Choroid plexus epithelial cell (primary cell): Measurements from ENCODE around the gene MYDGF.
A peak's percentile ranks its signal among the peaks of the same experiment; 100 is the strongest.
"Not testable (repeated sequence)": the region's sequence is repeated elsewhere in the genome, so short reads cannot be mapped to it uniquely, and the experiment has no call there.

Source experiments
- DNase-seq: peaks from one replicate; pipeline ENCODE4 v3.0.0-alpha.2; 2010; ENCODE audit warnings: low read depth
- H3K4me3 ChIP-seq: 2 replicates; pipeline ENCODE4 v1.5.1; 2011; ENCODE audit warnings: low read depth, mild to moderate bottlenecking, control low read depth, low read length, moderate library complexity
- TF ChIP-seq, protein P1 (sequence below): conservative IDR thresholded peaks from 2 replicates; pipeline ENCODE4 v1.5.1; 2011; ENCODE audit warnings: low read depth, mild to moderate bottlenecking, control low read depth, inconsistent platforms, low read length, moderate library complexity

The MYDGF gene

DNA sequence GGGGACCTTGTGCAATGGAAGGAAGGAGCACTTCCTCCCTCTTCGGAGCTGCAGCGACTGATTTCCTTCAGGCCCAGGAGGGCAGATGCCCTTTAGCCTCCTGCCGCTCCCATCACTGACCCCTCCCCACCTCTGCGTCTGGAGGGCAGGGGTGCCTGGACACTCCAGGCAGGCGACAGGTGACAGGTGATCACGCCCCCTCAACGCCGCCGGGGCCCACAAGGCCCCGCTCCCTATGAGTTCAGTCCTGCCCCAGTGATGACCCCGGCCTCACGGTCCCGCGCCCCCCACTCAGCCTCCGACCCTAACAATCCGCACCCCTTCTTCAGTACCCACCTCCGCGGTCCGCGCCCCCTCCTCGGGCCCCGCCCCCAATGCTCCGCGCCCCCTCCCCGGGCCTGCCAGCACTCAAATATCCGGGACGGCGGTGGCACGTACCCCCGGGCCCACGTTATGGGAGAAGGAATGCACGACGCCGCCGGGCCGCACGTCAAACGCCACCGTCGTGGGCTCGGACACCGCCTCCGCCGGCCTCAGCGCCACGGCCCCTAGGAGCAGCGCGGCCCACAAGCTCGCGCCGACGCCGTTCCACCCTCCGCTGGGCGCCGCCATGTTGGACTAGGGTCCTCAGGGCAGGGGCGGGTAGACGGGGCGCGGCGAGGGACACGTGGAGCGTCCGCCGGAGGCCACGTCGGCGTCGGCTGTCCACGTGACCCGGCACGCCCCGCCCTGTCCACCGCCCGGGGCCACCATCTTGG, at the start of gene MYDGF:
TSS of gene MYDGF (minus strand) at position 620 of the 758 bp plus-strand sequence. CDS start at position 612, 8 bp downstream.
- peak; percentile 94 for DNase-seq
- H3K4me3 ChIP-seq = peak within 1 kb of the TSS; percentile 91
- TF ChIP-seq, protein P1, sequence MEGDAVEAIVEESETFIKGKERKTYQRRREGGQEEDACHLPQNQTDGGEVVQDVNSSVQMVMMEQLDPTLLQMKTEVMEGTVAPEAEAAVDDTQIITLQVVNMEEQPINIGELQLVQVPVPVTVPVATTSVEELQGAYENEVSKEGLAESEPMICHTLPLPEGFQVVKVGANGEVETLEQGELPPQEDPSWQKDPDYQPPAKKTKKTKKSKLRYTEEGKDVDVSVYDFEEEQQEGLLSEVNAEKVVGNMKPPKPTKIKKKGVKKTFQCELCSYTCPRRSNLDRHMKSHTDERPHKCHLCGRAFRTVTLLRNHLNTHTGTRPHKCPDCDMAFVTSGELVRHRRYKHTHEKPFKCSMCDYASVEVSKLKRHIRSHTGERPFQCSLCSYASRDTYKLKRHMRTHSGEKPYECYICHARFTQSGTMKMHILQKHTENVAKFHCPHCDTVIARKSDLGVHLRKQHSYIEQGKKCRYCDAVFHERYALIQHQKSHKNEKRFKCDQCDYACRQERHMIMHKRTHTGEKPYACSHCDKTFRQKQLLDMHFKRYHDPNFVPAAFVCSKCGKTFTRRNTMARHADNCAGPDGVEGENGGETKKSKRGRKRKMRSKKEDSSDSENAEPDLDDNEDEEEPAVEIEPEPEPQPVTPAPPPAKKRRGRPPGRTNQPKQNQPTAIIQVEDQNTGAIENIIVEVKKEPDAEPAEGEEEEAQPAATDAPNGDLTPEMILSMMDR = no peak

DNA sequence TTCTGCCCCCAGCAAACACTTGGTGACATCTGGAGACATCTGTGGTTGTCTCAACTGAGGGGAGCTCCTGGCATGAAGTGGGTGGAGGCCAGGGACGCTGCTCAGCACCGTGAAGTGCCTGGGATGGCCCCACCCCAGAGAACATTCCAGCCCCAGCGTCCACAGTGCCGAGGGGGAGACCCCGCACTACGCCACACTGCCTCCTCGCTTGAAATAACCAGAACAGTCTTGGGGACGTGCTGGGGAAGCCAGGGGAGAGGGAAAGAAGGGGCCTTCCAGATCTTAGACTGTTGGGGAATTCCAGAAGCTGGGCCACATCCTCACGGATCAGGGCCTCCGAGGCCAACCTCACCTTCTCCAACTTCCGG, 49.3 kb upstream of the MYDGF start:
- no peak for DNase-seq
- no peak overlapping the region for H3K4me3 ChIP-seq
- TF ChIP-seq, protein P1 = no peak

DNA sequence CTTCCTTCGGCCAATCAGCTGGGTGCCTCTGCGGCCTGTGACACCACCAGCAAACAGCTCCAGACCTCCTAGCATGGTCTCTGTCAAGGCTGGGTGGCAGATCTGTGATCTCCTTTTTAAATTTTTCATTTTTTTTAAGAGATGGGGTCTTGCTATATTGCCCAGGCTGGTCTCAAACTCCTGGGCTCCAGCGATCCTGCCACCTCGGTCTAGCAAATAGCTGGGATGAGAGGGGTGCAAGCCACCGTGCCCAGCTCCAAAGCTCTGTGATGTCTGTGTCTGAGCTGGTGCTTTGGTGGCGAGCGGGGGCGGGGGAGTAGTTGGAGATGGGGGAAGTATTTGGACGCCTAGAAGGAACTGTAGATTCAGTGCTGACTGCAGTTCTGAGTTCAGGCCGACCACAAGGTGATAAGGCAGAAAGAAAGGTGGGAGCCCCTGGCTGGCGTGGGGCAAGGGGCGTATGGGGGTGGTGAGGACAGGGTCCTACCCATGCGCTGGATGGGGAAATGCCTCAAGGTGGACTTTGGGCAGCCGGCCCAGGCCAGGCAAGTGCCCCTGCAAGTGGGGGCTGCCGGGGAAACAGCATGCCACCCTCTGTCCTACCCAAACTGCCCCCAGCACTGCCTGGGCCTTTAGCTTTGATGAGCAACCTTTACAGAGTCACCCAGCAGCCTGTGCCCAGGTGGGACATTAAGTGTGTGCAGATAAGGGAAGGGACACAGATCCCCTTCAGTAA, 48.0 kb upstream of the MYDGF start:
- TF ChIP-seq, protein P1 = no peak
- no peak overlapping the region for H3K4me3 ChIP-seq
- DNase-seq = no peak

DNA sequence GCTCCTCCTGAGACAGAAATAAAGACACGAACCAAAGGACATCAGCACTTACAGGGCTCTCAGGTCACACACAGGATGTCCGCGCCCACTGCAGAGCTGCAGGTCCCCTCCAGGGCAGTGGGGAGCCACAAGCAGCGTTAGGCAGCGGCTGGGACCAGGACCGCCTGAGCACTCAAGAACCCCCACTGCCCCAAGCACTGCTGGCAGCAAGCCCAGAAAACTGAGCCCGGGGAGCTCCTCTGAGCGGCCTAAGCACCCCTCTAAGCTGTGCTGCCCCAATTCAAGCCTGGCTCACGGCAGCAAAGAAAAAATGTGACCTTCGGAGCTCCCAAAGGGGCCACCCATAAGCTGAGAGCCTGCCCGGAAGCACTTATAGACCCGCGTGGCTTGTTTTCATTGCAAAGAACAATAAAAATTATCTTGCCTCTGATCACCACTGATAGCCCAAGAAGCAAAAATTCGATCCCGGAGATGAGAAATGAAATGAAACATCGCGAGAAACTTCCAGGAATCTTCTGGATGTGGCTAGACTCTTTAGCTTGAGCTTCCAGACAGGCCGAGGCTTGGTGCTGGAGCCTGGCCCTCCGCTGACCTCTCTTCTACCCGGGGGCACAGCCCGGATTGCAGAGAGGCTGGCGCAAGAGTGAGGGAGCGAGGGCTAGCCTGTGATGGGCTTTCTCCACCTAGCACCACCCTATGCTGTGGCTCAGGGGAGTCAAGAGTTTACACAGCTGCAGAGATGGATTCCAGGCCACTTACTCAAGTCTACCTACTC, 47.2 kb upstream of the MYDGF start:
- peak; percentile 97 for DNase-seq
- TF ChIP-seq, protein P1 = no peak
- peak overlapping the region; percentile 14 for H3K4me3 ChIP-seq

DNA sequence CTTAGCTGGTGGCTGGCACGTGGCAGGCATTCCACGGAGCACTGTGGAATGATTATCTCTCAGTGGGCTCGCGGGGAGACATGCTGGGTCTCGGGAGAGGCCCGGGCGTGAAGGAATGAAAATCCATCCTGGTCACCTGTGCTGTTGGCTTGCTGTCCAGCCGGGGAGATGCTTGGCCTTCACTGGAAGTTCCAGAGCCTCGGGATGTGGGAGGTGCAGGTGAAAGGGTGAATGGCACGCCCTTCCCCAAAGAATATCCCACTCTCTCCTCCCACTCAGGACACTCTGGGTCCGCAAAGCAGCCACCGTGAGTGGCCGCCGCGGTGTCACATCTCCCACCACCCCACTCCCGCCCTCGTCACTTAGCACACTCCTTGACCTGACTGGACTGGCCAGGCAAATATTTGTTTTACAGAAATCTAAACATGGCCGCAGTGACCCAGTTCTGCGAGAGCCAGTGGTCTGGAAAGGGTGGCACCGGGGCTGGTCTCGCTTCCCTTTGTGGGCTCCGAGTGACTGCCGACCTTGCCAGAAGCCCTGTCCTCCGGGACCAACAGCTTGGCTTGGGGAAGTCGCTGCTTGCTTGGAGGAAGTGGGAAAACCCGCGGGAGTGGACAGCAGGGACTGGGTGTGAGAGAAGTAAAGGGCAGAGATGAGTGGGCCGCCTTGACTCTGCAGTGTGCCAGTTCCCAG, 45.5 kb upstream of the MYDGF start:
- H3K4me3 ChIP-seq = no peak overlapping the region
- DNase-seq = no peak
- TF ChIP-seq, protein P1 = no peak

DNA sequence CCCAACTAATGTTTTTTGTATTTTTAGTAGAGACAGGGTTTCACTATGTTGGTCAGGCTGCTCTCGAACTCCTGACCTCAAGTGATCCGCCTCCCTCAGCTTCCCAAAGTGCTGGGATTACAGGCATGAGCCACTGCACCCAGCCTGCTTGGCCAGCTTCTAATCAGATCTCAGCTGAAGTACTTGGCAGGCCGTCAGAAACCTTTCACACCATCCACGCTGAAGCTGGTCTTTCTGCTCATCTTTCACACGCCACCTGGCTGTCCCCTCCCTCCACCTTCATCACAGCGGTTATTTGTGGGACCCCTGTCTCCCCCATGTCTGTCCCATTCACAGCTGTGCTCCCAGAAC, 45.0 kb upstream of the MYDGF start:
- DNase-seq = not testable (repeated sequence)

DNA sequence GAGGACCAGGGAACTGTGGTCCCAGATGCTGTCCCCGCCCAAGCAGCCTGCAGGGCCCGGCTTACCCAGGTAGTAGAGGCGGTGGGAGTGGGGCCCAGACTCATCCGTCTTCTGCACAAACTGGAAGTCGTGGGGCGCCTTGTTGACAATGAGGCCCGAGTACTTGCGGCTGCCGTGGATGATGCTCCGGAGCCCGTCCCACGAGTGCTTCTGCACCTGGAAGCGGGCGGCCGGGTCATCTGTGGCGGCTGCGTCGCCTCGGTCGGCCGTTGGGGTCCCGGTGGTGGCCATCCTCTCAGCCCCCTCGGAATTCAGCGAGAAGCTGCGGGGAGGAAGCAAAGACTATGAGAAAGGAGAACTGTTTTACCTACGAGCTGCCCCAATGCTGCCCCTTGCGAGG, 43.9 kb upstream of the MYDGF start:
- DNase-seq = no peak
- H3K4me3 ChIP-seq = no peak overlapping the region
- TF ChIP-seq, protein P1 = no peak

More for the DNA sequence above, 45.0 kb upstream of the MYDGF start:
- not testable (repeated sequence) for H3K4me3 ChIP-seq
